Measurements from ENCODE around the gene CCDC192. TPM values are rescaled to one million over a fixed set of nuclear protein-coding genes. Genes with fewer than 3 reads are reported as not detected.

Gene CCDC192
- total RNA-seq, 4 donors from 2014 or later = 0.70 to 3.1 (median 2.0) TPM; not detected in 1

- H3K9me3 ChIP-seq = no peaks in the 10 kb centered on the region
- H3K27ac ChIP-seq = no peak overlapping the region
- no peak overlapping the region for H3K4me3 ChIP-seq
- no peak for DNase-seq (ENCODE audit: low spot score in 2 of 2)
- H3K4me1 ChIP-seq = peaks cover 14% of the 10 kb centered on the region
- TF ChIP-seq POLR2A (IDR thresholded peaks at IDR 0.05) (no peak), POLR2AphosphoS5 (IDR thresholded peaks at IDR 0.05) (no peak), EP300 (IDR thresholded peaks at IDR 0.05) (no peak), CTCF (IDR thresholded peaks at IDR 0.05) (no peak)
- H3K27me3 ChIP-seq = no peaks in the 10 kb centered on the region
- H3K36me3 ChIP-seq = no peaks in the 10 kb centered on the region
- WGBS = 70% methylated on average over 5 of the region's 5 CpGs
Observed at GRCh38 chr5:127894461-127894860, 191.3 kb downstream of the CCDC192 start.

- no peak for DNase-seq (ENCODE audit: low spot score in 2 of 2)
- Histone ChIP-seq H3K27me3 (no peaks in the 10 kb centered on the region), H3K4me1 (no peaks in the 10 kb centered on the region), H3K4me3 (no peak overlapping the region), H3K9me3 (no peaks in the 10 kb centered on the region), H3K27ac (no peak overlapping the region), H3K36me3 (no peaks in the 10 kb centered on the region)
- WGBS = 83% methylated on average over 4 of the region's 4 CpGs
- TF ChIP-seq CTCF (IDR thresholded peaks at IDR 0.05) = no peak
- no peak for TF ChIP-seq EP300 (IDR thresholded peaks at IDR 0.05)
Observed at GRCh38 chr5:127898551-127899213, 195.5 kb downstream of the CCDC192 start.

GRCh38 chr5:127899214-127899610, 196.0 kb downstream of the CCDC192 start:
- TF ChIP-seq EP300 (IDR thresholded peaks at IDR 0.05) (no peak), POLR2AphosphoS5 (IDR thresholded peaks at IDR 0.05) (no peak), POLR2A (IDR thresholded peaks at IDR 0.05) (no peak), CTCF (IDR thresholded peaks at IDR 0.05) (no peak)
- H3K27me3 ChIP-seq = no peaks in the 10 kb centered on the region
- no peak overlapping the region for H3K4me3 ChIP-seq
- no peaks in the 10 kb centered on the region for H3K9me3 ChIP-seq
- H3K4me1 ChIP-seq = no peaks in the 10 kb centered on the region
- H3K27ac ChIP-seq = no peak overlapping the region
- no peak for DNase-seq (ENCODE audit: low spot score in 2 of 2)
- WGBS = 43% methylated on average over 2 of the region's 2 CpGs
- no peaks in the 10 kb centered on the region for H3K36me3 ChIP-seq

- Histone ChIP-seq H3K27ac (no peak overlapping the region), H3K4me1 (no peaks in the 10 kb centered on the region), H3K4me3 (no peak overlapping the region), H3K36me3 (no peaks in the 10 kb centered on the region), H3K27me3 (no peaks in the 10 kb centered on the region), H3K9me3 (no peaks in the 10 kb centered on the region)
- WGBS = 87% methylated on average over 2 of the region's 2 CpGs
- no peak for DNase-seq (ENCODE audit: low spot score in 2 of 2)
- TF ChIP-seq POLR2AphosphoS5 (IDR thresholded peaks at IDR 0.05) (no peak), CTCF (IDR thresholded peaks at IDR 0.05) (no peak), EP300 (IDR thresholded peaks at IDR 0.05) (no peak), POLR2A (IDR thresholded peaks at IDR 0.05) (no peak)
Observed at GRCh38 chr5:127906562-127907204, 203.5 kb downstream of the CCDC192 start.

GRCh38 chr5:127907907-127908306, 204.7 kb downstream of the CCDC192 start:
- Histone ChIP-seq H3K9me3 (no peaks in the 10 kb centered on the region), H3K27me3 (no peaks in the 10 kb centered on the region), H3K4me3 (no peak overlapping the region), H3K36me3 (no peaks in the 10 kb centered on the region), H3K27ac (no peak overlapping the region), H3K4me1 (no peaks in the 10 kb centered on the region)
- 70% methylated on average over 2 of the region's 2 CpGs for WGBS
- DNase-seq (ENCODE audit: low spot score in 2 of 2) = no peak
- no peak for TF ChIP-seq POLR2A (IDR thresholded peaks at IDR 0.05)
- TF ChIP-seq CTCF (IDR thresholded peaks at IDR 0.05) = no peak
- TF ChIP-seq POLR2AphosphoS5 (IDR thresholded peaks at IDR 0.05) = no peak
- no peak for TF ChIP-seq EP300 (IDR thresholded peaks at IDR 0.05)

Measured in suprapubic skin (tissue), 4 donors.